SH-SY5Y (cell line): ENCODE results near the gene WDR47.

Experiments used
- GATA2 ChIP-seq: IDR thresholded peaks from 2 replicates; pipeline ENCODE4 v1.6.1; 2011; ENCODE audit warnings: mild to moderate bottlenecking, low read depth, low read length
- GATA3 ChIP-seq: IDR thresholded peaks from 2 replicates; pipeline ENCODE4 v1.6.1; 2011; ENCODE audit warnings: low read depth, mild to moderate bottlenecking, low read length, moderate library complexity

The WDR47 gene

GRCh38 chr1:109041621-109042468 lies at the start of gene WDR47:
Gene WDR47, minus strand, starts transcription at chr1:109042102. Its CDS starts 18,590 bp downstream, at chr1:109023512.
- no peak for TF ChIP-seq GATA3
- TF ChIP-seq GATA2, result no peak

DNA sequence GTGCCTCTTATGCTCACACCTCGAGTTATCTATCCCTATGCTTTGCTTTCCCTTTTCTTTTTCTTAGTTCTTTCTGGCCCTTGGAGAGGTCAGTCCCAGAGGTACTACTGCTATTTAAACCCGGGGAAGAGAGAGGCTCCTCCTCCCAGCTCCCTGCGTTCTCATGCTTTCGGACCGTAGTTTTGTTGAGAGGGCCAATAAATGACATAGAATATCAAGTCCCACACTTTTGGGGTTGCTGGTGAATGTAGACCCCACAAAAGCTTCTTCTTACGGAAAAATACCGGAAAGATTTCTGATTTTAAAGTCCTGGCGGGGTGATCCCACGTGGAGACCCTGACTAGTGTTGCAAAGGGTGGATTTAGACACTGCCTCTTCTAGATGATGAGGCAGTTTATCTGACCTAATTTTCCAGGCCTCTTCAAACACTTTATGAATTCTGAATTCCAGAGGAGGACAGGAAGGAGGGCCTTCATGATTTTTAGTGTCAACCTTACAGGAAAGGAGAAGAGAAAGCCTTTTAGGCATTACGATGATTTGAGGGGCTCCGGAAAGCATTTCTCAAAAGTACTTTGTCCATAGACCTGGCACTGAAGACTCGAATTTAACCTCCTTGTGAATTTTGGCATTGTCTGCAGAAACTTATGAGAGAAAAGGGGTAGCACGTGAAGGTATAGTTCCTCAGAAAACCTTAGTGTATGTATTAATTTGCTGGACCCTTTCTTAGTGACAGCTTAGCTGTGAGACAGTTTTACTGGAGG lies 49.4 kb upstream of the WDR47 start:
- TF ChIP-seq GATA2 (no peak), GATA3 (no peak)

- TF ChIP-seq GATA3 (no peak), GATA2 (no peak)
Observed at GRCh38 chr1:109090196-109091077, 48.5 kb upstream of the WDR47 start, which contains the start of gene TMEM167B. Gene TMEM167B, plus strand, starts transcription at chr1:109090764. Its CDS starts 109 bp downstream, at chr1:109090873.

- TF ChIP-seq GATA2 (no peak), GATA3 (no peak)
Observed at GRCh38 chr1:109089242-109090015, 47.5 kb upstream of the WDR47 start.

- TF ChIP-seq GATA2 (no peak), GATA3 (no peak)
Observed at GRCh38 chr1:109084563-109085517, 42.9 kb upstream of the WDR47 start.

- TF ChIP-seq GATA3 (no peak), GATA2 (no peak)
Observed at GRCh38 chr1:109083923-109084322, 42.0 kb upstream of the WDR47 start.

DNA sequence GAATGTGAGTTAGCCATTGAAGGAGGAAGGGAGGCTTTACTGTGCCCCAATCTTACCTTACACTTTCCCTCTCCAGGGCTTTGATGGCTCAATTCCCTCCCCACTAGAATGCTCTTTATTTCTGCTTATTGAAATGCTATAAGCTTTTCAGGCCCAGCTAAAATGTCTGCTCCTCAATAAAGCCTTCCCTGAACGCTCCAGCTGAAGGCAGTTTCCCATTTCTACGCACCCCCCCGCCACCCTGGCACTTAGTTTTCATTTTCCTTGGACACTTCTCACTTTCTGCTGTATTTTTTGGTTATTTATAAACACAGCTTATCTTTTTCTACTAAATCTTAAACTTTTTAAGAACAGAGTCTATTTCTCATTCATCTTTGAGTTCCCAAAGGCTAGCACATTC lies 41.6 kb upstream of the WDR47 start:
- TF ChIP-seq GATA3 (no peak), GATA2 (no peak)

DNA sequence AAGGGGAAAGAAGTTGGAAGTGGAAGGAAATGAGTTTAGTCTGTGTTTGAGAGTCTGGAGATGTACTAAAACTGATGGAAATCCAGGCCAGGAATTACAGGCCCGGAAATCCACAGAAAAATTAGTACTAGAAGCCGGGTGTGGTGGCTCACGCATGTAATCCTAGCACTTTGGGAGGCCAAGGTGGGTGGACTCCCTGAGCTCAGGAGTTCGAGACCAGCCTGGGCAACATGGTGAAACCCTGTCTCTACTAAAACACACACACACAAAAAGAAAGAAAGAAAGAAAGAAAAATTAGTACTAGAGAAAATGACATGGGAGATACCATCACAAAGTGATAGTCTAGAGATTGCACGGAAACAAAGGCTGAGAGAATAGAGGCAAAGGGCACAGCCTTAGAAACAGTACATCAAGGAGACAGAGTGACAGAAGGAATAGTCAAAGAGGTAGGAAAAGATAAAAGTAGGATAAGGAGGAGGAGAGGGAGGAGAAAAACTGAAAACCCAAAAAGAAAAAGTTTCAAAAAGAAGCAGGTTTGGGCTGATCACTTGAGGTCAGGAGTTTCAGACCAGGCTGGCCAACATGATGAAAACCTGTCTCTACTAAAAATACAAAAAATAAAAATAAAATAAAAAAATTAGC lies 38.7 kb upstream of the WDR47 start:
- TF ChIP-seq GATA2 (no peak), GATA3 (no peak)

GRCh38 chr1:109079240-109079622 lies 37.3 kb upstream of the WDR47 start:
- TF ChIP-seq GATA3 (no peak), GATA2 (no peak)

DNA sequence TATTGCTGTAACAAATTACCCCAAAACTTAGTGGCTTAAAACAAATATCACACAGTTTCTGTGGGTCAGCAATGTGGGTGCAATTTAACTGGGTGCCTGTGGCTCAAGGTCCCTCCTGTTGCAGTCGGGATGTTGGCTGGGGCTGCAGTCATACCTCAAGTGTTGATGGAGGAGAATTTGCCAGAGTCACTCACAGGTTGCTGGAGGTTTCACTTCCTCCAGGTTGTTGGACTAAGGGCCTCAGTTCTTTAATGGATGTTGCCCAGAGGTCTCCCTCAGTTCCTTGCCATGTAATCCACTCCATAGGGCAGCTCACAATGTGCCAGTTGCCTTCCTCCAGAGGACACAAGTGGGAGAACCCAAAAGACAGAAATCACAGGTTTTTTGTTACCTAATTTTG lies 36.4 kb upstream of the WDR47 start:
- TF ChIP-seq GATA3, result no peak

GRCh38 chr1:109075531-109076490 lies 33.9 kb upstream of the WDR47 start, which contains the start of gene TAF13:
Gene TAF13, minus strand, starts transcription at chr1:109076003. Its CDS starts 56 bp downstream, at chr1:109075947.
- no peak for TF ChIP-seq GATA2
- no peak for TF ChIP-seq GATA3
